Measurements from ENCODE around the gene ZBTB42.

GRCh38 chr14:104783484-104784217 is 17.2 kb upstream of the ZBTB42 start:
- TF ChIP-seq CTCF (IDR thresholded peaks at IDR 0.05) = no peak
- no peak for TF ChIP-seq EZH2 (IDR thresholded peaks at IDR 0.05; ENCODE audit: borderline replicate concordance, insufficient read depth, low read depth, low read length, poor library complexity, severe bottlenecking)
